Measurements from ENCODE around the gene PCDHGA1. TPM values are rescaled to one million over a fixed set of nuclear protein-coding genes. Genes with fewer than 3 reads are reported as not detected.
A peak's percentile ranks its signal among the peaks of the same experiment; 100 is the strongest.
"Not testable (repeated sequence)": the region's sequence is repeated elsewhere in the genome, so short reads cannot be mapped to it uniquely, and the experiment has no call there.

Gene PCDHGA1
- total RNA-seq, 1 donor from 2014 or later, result 0.13 TPM

- H3K27ac Mint-ChIP-seq (ENCODE audit: unreplicated experiment), result no peak within 1 kb of the TSS
- TF ChIP-seq CTCF (IDR thresholded peaks at IDR 0.05), result no peak
- H3K9me3 Mint-ChIP-seq (ENCODE audit: unreplicated experiment), result peaks cover 31% of the 10 kb centered on the region
- H3K27me3 Mint-ChIP-seq (ENCODE audit: unreplicated experiment), result no peaks in the 10 kb centered on the region
- H3K36me3 Mint-ChIP-seq (ENCODE audit: unreplicated experiment), result no peaks in the 10 kb centered on the region
- H3K4me3 Mint-ChIP-seq (ENCODE audit: unreplicated experiment), result no peak within 1 kb of the TSS
- H3K4me1 Mint-ChIP-seq (ENCODE audit: unreplicated experiment), result no peaks in the 10 kb centered on the region
- DNase-seq (ENCODE audit: extremely low spot score, unreplicated experiment), result no peak
Measured at GRCh38 chr5:141343242-141343952, 13.1 kb downstream of the PCDHGA1 start, which contains the start of gene PCDHGA3. TSS of gene PCDHGA3 (plus strand) at chr5:141343829. CDS start at chr5:141344034, 205 bp downstream.

GRCh38 chr5:141343953-141344463 is 13.7 kb downstream of the PCDHGA1 start:
- H3K9me3 Mint-ChIP-seq (ENCODE audit: unreplicated experiment), result peaks cover 30% of the 10 kb centered on the region
- no peaks in the 10 kb centered on the region for H3K36me3 Mint-ChIP-seq (ENCODE audit: unreplicated experiment)
- H3K4me1 Mint-ChIP-seq (ENCODE audit: unreplicated experiment), result no peaks in the 10 kb centered on the region
- no peak overlapping the region for H3K27ac Mint-ChIP-seq (ENCODE audit: unreplicated experiment)
- no peak overlapping the region for H3K4me3 Mint-ChIP-seq (ENCODE audit: unreplicated experiment)
- TF ChIP-seq CTCF (IDR thresholded peaks at IDR 0.05), result no peak
- no peaks in the 10 kb centered on the region for H3K27me3 Mint-ChIP-seq (ENCODE audit: unreplicated experiment)
- no peak for DNase-seq (ENCODE audit: extremely low spot score, unreplicated experiment)

GRCh38 chr5:141345327-141345726 is 15.0 kb downstream of the PCDHGA1 start:
- H3K27ac Mint-ChIP-seq (ENCODE audit: unreplicated experiment), result no peak overlapping the region
- peaks cover 1% of the 10 kb centered on the region for H3K4me1 Mint-ChIP-seq (ENCODE audit: unreplicated experiment)
- H3K4me3 Mint-ChIP-seq (ENCODE audit: unreplicated experiment), result no peak overlapping the region
- TF ChIP-seq CTCF (IDR thresholded peaks at IDR 0.05), result no peak
- no peaks in the 10 kb centered on the region for H3K27me3 Mint-ChIP-seq (ENCODE audit: unreplicated experiment)
- DNase-seq (ENCODE audit: extremely low spot score, unreplicated experiment), result no peak
- H3K36me3 Mint-ChIP-seq (ENCODE audit: unreplicated experiment), result peaks cover 1% of the 10 kb centered on the region
- peaks cover 32% of the 10 kb centered on the region for H3K9me3 Mint-ChIP-seq (ENCODE audit: unreplicated experiment)

GRCh38 chr5:141346017-141346416 is 15.7 kb downstream of the PCDHGA1 start:
- H3K27me3 Mint-ChIP-seq (ENCODE audit: unreplicated experiment); H3K4me1 Mint-ChIP-seq (ENCODE audit: unreplicated experiment); DNase-seq (ENCODE audit: extremely low spot score, unreplicated experiment); H3K4me3 Mint-ChIP-seq (ENCODE audit: unreplicated experiment); H3K27ac Mint-ChIP-seq (ENCODE audit: unreplicated experiment); H3K36me3 Mint-ChIP-seq (ENCODE audit: unreplicated experiment): not testable (repeated sequence)
- peaks cover 31% of the 10 kb centered on the region for H3K9me3 Mint-ChIP-seq (ENCODE audit: unreplicated experiment)

GRCh38 chr5:141349917-141350619 is 19.8 kb downstream of the PCDHGA1 start, which contains the start of gene PCDHGB1:
TSS of gene PCDHGB1 (plus strand) at chr5:141350099. CDS start at chr5:141350261, 162 bp downstream.
- Mint-ChIP-seq H3K36me3 (ENCODE audit: unreplicated experiment) (peaks cover 1% of the 10 kb centered on the region), H3K4me1 (ENCODE audit: unreplicated experiment) (peaks cover 1% of the 10 kb centered on the region), H3K4me3 (ENCODE audit: unreplicated experiment) (no peak within 1 kb of the TSS), H3K27ac (ENCODE audit: unreplicated experiment) (no peak within 1 kb of the TSS), H3K27me3 (ENCODE audit: unreplicated experiment) (no peaks in the 10 kb centered on the region), H3K9me3 (ENCODE audit: unreplicated experiment) (peaks cover 25% of the 10 kb centered on the region)
- peak; percentile 33 for TF ChIP-seq CTCF (IDR thresholded peaks at IDR 0.05)
- no peak for DNase-seq (ENCODE audit: extremely low spot score, unreplicated experiment)

All from osteocyte (in vitro differentiated cells).